HEK293 (cell line): ENCODE measurements around the gene MPV17.

Experiments used
- KLF8 ChIP-seq: fragments of 450-650 bp; formaldehyde crosslinking; IDR thresholded peaks from 2 replicates; pipeline ENCODE4 v1.5.1; 2016; ENCODE audit warnings: missing biosample characterization, missing genetic modification characterization
- KLF9 ChIP-seq: fragments of 450-650 bp; formaldehyde crosslinking; IDR thresholded peaks from 2 replicates; pipeline ENCODE4 v1.5.1; 2016; ENCODE audit warnings: missing biosample characterization, missing genetic modification characterization, low read depth
- SCRT1 ChIP-seq: fragments of 450-650 bp; formaldehyde crosslinking; IDR thresholded peaks from 2 replicates; pipeline ENCODE4 v1.5.1; 2016; ENCODE audit warnings: missing biosample characterization, missing genetic modification characterization, borderline replicate concordance
- ZBTB20 ChIP-seq: fragments of 450-650 bp; formaldehyde crosslinking; IDR thresholded peaks from 2 replicates; pipeline ENCODE4 v1.5.1; 2016; ENCODE audit warnings: missing biosample characterization, missing genetic modification characterization
- ZNF394 ChIP-seq: fragments of 450-650 bp; formaldehyde crosslinking; IDR thresholded peaks from 2 replicates; pipeline ENCODE4 v1.5.1; 2016; ENCODE audit warnings: missing biosample characterization, missing genetic modification characterization, mild to moderate bottlenecking, moderate library complexity, borderline replicate concordance
- ZNF624 ChIP-seq: fragments of 450-650 bp; formaldehyde crosslinking; IDR thresholded peaks from 2 replicates; pipeline ENCODE4 v1.5.1; 2017; ENCODE audit warnings: missing biosample characterization, missing genetic modification characterization
- TF ChIP-seq, protein P1 (sequence below): fragments of 450-650 bp; formaldehyde crosslinking; IDR thresholded peaks from 2 replicates; pipeline ENCODE4 v1.5.1; 2016; ENCODE audit warnings: missing biosample characterization, missing genetic modification characterization
- TF ChIP-seq, protein P2 (sequence below): fragments of 450-650 bp; formaldehyde crosslinking; IDR thresholded peaks from 2 replicates; pipeline ENCODE4 v1.5.1; 2016; ENCODE audit warnings: missing biosample characterization, missing genetic modification characterization
- TF ChIP-seq, protein P3 (sequence below): fragments of 450-650 bp; formaldehyde crosslinking; IDR thresholded peaks from 2 replicates; pipeline ENCODE4 v1.5.1; 2016; ENCODE audit warnings: missing biosample characterization, missing genetic modification characterization
- TF ChIP-seq, protein P4 (sequence below): fragments of 450-650 bp; formaldehyde crosslinking; IDR thresholded peaks from 2 replicates; pipeline ENCODE4 v1.5.1; 2016; ENCODE audit warnings: missing biosample characterization, missing genetic modification characterization
- TF ChIP-seq, protein P5 (sequence below): fragments of 450-650 bp; formaldehyde crosslinking; IDR thresholded peaks from 2 replicates; pipeline ENCODE4 v1.5.1; 2016; ENCODE audit warnings: missing biosample characterization, missing genetic modification characterization, borderline replicate concordance

Gene MPV17

DNA sequence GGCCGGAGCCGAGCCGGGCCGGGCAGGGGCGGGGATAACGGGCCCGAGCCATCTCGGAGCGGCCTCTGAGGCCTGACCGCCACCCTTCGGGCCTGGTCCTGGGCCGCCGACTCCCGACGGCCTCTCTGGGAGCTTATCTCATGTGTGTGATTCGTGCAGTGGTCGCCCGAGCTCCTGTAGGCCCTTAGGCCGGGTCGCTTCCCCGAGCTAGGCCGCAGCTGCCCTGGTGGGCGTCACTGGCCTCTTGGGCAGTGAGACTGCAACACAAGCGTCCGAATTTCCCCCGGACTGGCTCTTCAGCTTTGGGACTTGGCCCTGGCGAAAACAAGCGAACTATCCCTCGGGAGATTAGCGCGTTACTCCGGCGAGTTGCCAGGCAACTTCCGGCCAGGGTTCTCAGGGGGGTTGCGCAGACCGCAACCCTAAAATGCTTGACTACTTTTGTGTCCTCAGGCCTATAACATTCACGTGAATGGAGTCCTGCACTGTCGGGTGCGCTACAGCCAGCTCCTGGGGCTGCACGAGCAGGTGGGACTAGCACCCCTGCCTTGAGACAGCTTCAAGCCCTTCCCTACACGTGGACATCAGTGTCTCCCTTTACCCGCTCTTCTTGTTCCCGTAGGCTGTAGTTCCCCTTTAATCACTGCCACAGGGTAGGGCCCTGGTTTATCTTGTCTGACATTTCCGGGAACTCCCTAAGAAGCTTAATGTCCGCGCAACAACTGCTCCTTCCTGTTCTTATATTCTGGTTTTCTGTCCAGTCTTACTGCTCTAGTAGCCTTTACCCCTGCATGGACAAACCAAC is 48.1 kb upstream of the MPV17 start (continued):
- TF ChIP-seq, protein P1, sequence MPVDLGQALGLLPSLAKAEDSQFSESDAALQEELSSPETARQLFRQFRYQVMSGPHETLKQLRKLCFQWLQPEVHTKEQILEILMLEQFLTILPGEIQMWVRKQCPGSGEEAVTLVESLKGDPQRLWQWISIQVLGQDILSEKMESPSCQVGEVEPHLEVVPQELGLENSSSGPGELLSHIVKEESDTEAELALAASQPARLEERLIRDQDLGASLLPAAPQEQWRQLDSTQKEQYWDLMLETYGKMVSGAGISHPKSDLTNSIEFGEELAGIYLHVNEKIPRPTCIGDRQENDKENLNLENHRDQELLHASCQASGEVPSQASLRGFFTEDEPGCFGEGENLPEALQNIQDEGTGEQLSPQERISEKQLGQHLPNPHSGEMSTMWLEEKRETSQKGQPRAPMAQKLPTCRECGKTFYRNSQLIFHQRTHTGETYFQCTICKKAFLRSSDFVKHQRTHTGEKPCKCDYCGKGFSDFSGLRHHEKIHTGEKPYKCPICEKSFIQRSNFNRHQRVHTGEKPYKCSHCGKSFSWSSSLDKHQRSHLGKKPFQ, result no peak
- no peak for TF ChIP-seq SCRT1 (tag by site-specific recombination)
- TF ChIP-seq, protein P2, sequence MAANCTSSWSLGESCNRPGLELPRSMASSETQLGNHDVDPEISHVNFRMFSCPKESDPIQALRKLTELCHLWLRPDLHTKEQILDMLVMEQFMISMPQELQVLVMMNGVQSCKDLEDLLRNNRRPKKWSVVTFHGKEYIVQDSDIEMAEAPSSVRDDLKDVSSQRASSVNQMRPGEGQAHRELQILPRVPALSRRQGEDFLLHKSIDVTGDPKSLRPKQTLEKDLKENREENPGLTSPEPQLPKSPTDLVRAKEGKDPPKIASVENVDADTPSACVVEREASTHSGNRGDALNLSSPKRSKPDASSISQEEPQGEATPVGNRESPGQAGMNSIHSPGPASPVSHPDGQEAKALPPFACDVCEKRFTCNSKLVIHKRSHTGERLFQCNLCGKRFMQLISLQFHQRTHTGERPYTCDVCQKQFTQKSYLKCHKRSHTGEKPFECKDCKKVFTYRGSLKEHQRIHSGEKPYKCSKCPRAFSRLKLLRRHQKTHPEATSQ (tag by site-specific recombination), result 0 out of 2 replicates have a peak, but pooled peaks have one; percentile 33
- TF ChIP-seq, protein P3, sequence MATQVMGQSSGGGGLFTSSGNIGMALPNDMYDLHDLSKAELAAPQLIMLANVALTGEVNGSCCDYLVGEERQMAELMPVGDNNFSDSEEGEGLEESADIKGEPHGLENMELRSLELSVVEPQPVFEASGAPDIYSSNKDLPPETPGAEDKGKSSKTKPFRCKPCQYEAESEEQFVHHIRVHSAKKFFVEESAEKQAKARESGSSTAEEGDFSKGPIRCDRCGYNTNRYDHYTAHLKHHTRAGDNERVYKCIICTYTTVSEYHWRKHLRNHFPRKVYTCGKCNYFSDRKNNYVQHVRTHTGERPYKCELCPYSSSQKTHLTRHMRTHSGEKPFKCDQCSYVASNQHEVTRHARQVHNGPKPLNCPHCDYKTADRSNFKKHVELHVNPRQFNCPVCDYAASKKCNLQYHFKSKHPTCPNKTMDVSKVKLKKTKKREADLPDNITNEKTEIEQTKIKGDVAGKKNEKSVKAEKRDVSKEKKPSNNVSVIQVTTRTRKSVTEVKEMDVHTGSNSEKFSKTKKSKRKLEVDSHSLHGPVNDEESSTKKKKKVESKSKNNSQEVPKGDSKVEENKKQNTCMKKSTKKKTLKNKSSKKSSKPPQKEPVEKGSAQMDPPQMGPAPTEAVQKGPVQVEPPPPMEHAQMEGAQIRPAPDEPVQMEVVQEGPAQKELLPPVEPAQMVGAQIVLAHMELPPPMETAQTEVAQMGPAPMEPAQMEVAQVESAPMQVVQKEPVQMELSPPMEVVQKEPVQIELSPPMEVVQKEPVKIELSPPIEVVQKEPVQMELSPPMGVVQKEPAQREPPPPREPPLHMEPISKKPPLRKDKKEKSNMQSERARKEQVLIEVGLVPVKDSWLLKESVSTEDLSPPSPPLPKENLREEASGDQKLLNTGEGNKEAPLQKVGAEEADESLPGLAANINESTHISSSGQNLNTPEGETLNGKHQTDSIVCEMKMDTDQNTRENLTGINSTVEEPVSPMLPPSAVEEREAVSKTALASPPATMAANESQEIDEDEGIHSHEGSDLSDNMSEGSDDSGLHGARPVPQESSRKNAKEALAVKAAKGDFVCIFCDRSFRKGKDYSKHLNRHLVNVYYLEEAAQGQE (tag by site-specific recombination), result no peak
- TF ChIP-seq ZNF394 (tag by site-specific recombination), result no peak
- TF ChIP-seq, protein P4, sequence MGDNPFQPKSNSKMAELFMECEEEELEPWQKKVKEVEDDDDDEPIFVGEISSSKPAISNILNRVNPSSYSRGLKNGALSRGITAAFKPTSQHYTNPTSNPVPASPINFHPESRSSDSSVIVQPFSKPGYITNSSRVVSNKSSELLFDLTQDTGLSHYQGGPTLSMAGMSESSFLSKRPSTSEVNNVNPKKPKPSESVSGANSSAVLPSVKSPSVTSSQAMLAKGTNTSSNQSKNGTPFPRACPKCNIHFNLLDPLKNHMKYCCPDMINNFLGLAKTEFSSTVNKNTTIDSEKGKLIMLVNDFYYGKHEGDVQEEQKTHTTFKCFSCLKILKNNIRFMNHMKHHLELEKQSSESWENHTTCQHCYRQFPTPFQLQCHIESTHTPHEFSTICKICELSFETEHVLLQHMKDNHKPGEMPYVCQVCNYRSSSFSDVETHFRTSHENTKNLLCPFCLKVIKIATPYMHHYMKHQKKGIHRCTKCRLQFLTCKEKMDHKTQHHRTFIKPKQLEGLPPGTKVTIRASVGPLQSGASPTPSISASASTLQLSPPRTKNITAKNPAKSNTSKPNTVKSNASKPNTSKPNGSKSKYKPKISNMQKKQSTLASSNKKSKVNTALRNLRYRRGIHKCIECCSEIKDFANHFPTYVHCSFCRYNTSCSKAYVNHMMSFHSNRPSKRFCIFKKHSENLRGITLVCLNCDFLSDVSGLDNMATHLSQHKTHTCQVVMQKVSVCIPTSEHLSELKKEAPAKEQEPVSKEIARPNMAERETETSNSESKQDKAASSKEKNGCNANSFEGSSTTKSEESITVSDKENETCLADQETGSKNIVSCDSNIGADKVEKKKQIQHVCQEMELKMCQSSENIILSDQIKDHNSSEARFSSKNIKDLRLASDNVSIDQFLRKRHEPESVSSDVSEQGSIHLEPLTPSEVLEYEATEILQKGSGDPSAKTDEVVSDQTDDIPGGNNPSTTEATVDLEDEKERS (tag by site-specific recombination), result no peak
- no peak for TF ChIP-seq ZBTB20 (tag by site-specific recombination)
- TF ChIP-seq ZNF624 (tag by site-specific recombination), result no peak
- 0 out of 2 replicates have a peak, but pooled peaks have one; percentile 36 for TF ChIP-seq KLF9 (tag by site-specific recombination)
- TF ChIP-seq, protein P5, sequence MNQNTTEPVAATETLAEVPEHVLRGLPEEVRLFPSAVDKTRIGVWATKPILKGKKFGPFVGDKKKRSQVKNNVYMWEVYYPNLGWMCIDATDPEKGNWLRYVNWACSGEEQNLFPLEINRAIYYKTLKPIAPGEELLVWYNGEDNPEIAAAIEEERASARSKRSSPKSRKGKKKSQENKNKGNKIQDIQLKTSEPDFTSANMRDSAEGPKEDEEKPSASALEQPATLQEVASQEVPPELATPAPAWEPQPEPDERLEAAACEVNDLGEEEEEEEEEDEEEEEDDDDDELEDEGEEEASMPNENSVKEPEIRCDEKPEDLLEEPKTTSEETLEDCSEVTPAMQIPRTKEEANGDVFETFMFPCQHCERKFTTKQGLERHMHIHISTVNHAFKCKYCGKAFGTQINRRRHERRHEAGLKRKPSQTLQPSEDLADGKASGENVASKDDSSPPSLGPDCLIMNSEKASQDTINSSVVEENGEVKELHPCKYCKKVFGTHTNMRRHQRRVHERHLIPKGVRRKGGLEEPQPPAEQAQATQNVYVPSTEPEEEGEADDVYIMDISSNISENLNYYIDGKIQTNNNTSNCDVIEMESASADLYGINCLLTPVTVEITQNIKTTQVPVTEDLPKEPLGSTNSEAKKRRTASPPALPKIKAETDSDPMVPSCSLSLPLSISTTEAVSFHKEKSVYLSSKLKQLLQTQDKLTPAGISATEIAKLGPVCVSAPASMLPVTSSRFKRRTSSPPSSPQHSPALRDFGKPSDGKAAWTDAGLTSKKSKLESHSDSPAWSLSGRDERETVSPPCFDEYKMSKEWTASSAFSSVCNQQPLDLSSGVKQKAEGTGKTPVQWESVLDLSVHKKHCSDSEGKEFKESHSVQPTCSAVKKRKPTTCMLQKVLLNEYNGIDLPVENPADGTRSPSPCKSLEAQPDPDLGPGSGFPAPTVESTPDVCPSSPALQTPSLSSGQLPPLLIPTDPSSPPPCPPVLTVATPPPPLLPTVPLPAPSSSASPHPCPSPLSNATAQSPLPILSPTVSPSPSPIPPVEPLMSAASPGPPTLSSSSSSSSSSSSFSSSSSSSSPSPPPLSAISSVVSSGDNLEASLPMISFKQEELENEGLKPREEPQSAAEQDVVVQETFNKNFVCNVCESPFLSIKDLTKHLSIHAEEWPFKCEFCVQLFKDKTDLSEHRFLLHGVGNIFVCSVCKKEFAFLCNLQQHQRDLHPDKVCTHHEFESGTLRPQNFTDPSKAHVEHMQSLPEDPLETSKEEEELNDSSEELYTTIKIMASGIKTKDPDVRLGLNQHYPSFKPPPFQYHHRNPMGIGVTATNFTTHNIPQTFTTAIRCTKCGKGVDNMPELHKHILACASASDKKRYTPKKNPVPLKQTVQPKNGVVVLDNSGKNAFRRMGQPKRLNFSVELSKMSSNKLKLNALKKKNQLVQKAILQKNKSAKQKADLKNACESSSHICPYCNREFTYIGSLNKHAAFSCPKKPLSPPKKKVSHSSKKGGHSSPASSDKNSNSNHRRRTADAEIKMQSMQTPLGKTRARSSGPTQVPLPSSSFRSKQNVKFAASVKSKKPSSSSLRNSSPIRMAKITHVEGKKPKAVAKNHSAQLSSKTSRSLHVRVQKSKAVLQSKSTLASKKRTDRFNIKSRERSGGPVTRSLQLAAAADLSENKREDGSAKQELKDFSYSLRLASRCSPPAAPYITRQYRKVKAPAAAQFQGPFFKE (tag by site-specific recombination), result no peak
- TF ChIP-seq KLF8 (tag by site-specific recombination), result no peak
